ENCODE results near the gene TMEM231. TPM values are rescaled to one million over a fixed set of nuclear protein-coding genes. Genes with fewer than 3 reads are reported as not detected.
"Not testable (repeated sequence)": the region's sequence is repeated elsewhere in the genome, so short reads cannot be mapped to it uniquely, and the experiment has no call there.

TMEM231 gene
- total and polyA plus RNA-seq, 12 donors = 2.6 to 13.4 (median 8.7) TPM

- WGBS, 2 donors = 96 to 97% methylated on average over 7 of the region's 7 CpGs
- no peak for ATAC-seq
- intact Hi-C loops (cut with DNase I) = loop anchor here in 1 of 10 donors (10.0 kb wide), 1 partner anchor 71 kb away; no protein-coding TSS in a partner anchor
- Histone ChIP-seq H3K36me3 (peaks cover 0 to 44% (median 0%) of the 10 kb centered on the region in 9 donors), H3K27me3 (no peaks in the 10 kb centered on the region), H3K4me3 (no peak overlapping the region), H3K9me3 (no peaks in the 10 kb centered on the region), H3K27ac (no peak overlapping the region), H3K4me1 (peaks cover 0 to 14% (median 0%) of the 10 kb centered on the region in 9 donors)
- no peak for DNase-seq
- TF ChIP-seq CTCF (IDR thresholded peaks at IDR 0.05) = no peak
These were observed 9.8 kb downstream of the TMEM231 start for GRCh38 chr16:75546293-75546692.

- H3K4me1 ChIP-seq = peaks cover 0 to 10% (median 0%) of the 10 kb centered on the region in 9 donors
- H3K27ac ChIP-seq, H3K4me3 ChIP-seq, DNase-seq, H3K27me3 ChIP-seq, ATAC-seq, H3K9me3 ChIP-seq: not testable (repeated sequence)
- intact Hi-C loops (cut with DNase I) = loop anchor here in 1 of 10 donors (10.0 kb wide), 1 partner anchor 71 kb away; no protein-coding TSS in a partner anchor
- peaks cover 0 to 48% (median 0%) of the 10 kb centered on the region in 9 donors for H3K36me3 ChIP-seq
- no CpG with 5 or more reads among the region's 1 CpG for whole genome bisulfite sequencing, 2 donors
These were observed 10.2 kb downstream of the TMEM231 start for GRCh38 chr16:75545879-75546278.

- H3K27me3 ChIP-seq, H3K27ac ChIP-seq, ATAC-seq, H3K9me3 ChIP-seq, H3K4me3 ChIP-seq, DNase-seq: not testable (repeated sequence)
- Histone ChIP-seq H3K4me1 (peaks cover 0 to 13% (median 4%) of the 10 kb centered on the region in 9 donors), H3K36me3 (peaks cover 0 to 52% (median 0%) of the 10 kb centered on the region in 9 donors)
- WGBS, 2 donors = 95% methylated on average over 8 of the region's 8 CpGs
- intact Hi-C loops (cut with DNase I) = loop anchor here in 2 of 10 donors (5.0 to 10.0 kb wide), 2 partner anchors 35 to 68 kb away; no protein-coding TSS in a partner anchor
These were observed 13.6 kb downstream of the TMEM231 start for GRCh38 chr16:75542462-75542861.

GRCh38 chr16:75541236-75541635 lies 14.8 kb downstream of the TMEM231 start:
- H3K4me1 ChIP-seq = peaks cover 0 to 13% (median 4%) of the 10 kb centered on the region in 9 donors
- intact Hi-C loops (cut with DNase I) = loop anchor here in 2 of 10 donors (5.0 to 10.0 kb wide), 2 partner anchors 34 to 66 kb away; no protein-coding TSS in a partner anchor
- H3K27me3 ChIP-seq = no peaks in the 10 kb centered on the region
- no peak for TF ChIP-seq CTCF (IDR thresholded peaks at IDR 0.05)
- H3K27ac ChIP-seq = no peak overlapping the region
- H3K9me3 ChIP-seq = no peaks in the 10 kb centered on the region
- H3K36me3 ChIP-seq = peaks cover 0 to 52% (median 0%) of the 10 kb centered on the region in 9 donors
- DNase-seq (no peak), ATAC-seq (no peak)
- 93 to 94% methylated on average over 5 of the region's 5 CpGs for WGBS, 2 donors
- H3K4me3 ChIP-seq = no peak overlapping the region

- Histone ChIP-seq H3K27ac (peak overlapping the region in 6 of 10 donors; percentile 44 to 77 (median 56)), H3K4me1 (peaks cover 0 to 13% (median 4%) of the 10 kb centered on the region in 9 donors), H3K36me3 (peaks cover 0 to 41% (median 0%) of the 10 kb centered on the region in 9 donors)
- H3K27me3 ChIP-seq, H3K4me3 ChIP-seq, H3K9me3 ChIP-seq: not testable (repeated sequence)
- intact Hi-C loops (cut with DNase I) = loop anchor here in 1 of 10 donors (10.0 kb wide), 1 partner anchor 64 kb away; no protein-coding TSS in a partner anchor
- peak in 1 of 2 donors; percentile 25 for DNase-seq
- 34 to 50% methylated on average over 6 to 8 of the region's 10 CpGs for WGBS, 2 donors
- peak; percentile 85 to 97 (median 92) for ATAC-seq
These were observed 17.0 kb downstream of the TMEM231 start for GRCh38 chr16:75538882-75539565.

Measured in heart right ventricle (tissue), 16 donors.